GM21526 (cell line): ENCODE results near the gene SH3GL3.

Source experiments
- ATAC-seq: cut with Tn5 transposase; IDR thresholded peaks from one replicate; pipeline ENCODE4 v1.9.1; 2021; ENCODE audit warnings: moderate library complexity; ENCODE audit not compliant: unreplicated experiment, low FRiP score

SH3GL3 gene

DNA sequence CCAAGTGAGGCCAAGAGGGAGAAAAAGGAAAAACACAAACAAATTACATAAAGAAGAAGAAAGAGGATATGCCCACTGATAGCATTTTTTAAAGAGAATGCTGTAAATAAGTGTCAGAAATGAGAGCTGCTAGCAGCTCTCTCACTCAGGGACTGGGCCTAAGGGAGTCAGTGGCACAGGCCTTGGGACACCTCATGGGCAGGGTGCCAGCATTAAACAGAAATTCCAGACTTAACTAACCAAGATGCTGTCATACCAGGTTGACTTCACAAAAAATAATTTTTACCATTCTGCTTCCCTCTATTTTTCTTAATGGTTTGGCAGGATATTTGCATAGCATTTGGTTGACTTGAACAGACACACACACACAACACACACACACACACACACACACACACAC lies 114.5 kb downstream of the SH3GL3 start:
- no peak for ATAC-seq

GRCh38 chr15:83565138-83565537 lies 118.0 kb downstream of the SH3GL3 start:
- ATAC-seq = no peak

GRCh38 chr15:83565553-83566159 lies 118.5 kb downstream of the SH3GL3 start:
- no peak for ATAC-seq

DNA sequence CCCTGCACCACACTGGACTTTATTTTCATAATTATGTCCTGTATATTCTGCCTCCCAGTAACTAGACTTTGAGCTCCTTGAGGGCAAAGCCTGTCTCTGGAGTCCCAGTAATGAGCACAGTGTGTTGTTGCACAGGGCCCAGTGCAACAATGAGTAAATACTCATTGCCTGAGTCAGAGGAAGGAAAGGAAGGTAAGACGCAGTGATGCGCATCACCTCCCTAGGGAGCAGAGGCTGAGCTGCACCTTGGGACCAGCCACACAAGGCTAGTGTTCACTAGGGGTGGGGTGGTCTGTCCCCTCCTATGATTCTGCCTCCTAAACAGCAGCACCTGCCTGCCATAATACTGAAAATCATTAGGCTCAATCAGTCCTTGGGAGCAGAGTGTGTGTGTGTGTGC lies 120.2 kb downstream of the SH3GL3 start:
- no peak for ATAC-seq

DNA sequence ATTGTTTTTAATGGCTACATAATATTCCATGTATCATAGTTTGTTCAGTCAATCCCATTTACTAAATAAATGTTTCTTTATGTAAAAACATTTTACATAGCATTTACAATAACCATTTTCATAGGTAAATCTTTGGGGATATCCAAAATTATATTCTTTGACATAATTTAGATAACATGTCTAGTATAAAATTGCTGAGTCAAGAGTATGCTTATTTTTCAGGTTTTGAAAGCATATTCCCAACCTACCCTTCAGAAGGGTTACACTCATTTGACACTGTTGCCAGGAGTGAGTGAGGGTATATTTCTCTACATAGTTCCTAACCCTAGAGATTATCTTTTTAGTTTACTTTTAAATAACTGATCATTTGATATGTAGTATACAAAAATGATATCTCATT lies 122.2 kb downstream of the SH3GL3 start:
- ATAC-seq = no peak

DNA sequence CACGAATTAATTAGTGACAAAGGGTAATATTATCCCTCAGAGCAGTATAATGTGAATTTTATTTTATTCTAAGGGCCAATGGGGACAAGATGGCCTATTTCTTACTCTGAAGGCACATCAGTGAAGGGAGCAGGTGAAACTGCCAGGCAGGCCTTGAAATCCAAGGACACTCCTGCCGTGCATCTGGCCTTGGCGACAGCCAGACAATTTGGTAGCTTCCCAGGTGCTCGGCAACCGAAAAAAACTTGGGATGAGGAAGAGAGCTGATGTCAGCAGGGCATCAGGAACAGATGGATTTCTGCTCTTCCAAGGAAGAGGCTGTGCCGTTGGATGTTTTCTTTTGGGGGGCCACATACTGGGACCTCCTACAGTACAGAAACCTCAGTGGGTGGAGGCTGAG lies 123.6 kb downstream of the SH3GL3 start:
- no peak for ATAC-seq

DNA sequence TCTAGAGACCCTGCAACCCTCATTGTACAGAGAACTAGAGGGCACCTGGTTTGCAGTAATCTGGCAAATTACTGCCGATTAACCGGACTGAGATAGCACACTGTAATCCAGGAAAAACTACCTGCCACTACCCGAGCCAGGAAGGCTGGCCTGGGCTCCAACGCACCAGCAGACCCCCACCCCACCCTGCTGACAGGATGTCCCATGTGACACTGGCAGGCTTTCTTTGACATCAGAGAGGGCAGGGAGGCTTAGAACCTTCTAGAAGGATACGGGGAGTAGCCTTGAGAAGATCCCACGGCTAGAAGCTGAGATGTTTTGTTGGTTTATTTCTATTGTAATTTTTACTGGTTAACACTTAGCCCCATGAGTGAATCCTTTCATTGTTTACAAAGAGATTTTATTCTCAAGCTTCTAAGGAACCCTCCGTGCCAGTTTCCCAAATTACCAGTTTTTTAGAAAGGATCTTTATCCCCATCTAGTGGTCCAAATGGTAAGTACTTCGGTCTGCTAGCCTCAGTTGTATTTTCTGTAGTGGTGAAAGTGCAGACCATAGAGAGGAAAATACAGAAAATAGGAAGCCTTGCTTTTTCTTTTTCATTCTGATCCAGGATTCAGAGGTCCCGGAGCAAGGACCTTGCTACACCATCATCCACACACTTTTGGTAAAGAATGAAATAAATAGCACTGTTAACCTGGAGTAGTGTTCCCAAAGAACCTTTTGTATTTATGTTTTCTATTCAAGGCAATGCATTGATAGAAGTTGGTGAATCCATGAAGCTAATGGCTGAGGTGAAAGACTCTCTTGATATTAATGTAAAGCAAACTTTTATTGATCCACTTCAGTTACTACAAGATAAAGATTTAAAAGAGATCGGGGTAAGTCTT lies 124.9 kb downstream of the SH3GL3 start:
- no peak for ATAC-seq

- no peak for ATAC-seq
Observed at GRCh38 chr15:83574345-83574744, 127.2 kb downstream of the SH3GL3 start.

- no peak for ATAC-seq
Observed at GRCh38 chr15:83578691-83579090, 131.6 kb downstream of the SH3GL3 start.

DNA sequence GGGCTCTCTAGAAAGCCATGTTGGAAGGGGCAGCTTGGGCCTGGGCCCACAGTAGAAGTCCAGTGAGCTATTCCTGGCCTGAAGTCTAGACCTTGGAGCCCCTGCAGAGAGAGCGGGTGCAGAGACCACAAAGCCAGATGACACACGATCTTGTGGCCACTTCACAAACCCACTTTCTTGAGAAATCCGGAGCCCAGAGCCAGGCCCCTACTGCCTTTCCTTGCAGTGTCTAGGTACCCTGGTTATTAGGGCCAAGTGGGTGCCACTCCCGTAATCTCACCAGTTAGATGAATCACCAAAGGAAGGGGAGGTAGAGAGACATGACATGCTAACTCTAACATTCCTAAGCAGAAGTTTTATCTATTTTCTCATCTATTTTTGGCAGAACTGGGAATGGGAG lies 134.2 kb downstream of the SH3GL3 start:
- no peak for ATAC-seq

DNA sequence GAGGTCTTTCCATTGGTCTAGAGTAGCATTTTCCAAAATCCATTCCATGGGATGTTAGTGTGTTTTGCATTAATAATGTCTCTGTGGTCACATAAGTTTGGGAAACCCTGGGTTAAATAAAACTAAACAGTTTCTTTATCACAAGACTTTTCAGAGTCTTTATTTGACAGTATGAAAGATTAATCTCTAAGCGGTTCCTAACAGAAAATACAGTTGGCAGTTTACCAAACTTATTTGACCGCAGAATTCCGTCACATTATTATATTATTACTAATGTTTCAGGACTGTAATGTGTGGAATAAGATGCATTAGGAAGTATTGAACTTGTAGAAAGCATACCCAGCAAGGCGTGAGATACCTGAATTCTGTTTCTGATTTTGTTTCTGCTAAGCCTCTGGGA lies 135.2 kb downstream of the SH3GL3 start:
- no peak for ATAC-seq

DNA sequence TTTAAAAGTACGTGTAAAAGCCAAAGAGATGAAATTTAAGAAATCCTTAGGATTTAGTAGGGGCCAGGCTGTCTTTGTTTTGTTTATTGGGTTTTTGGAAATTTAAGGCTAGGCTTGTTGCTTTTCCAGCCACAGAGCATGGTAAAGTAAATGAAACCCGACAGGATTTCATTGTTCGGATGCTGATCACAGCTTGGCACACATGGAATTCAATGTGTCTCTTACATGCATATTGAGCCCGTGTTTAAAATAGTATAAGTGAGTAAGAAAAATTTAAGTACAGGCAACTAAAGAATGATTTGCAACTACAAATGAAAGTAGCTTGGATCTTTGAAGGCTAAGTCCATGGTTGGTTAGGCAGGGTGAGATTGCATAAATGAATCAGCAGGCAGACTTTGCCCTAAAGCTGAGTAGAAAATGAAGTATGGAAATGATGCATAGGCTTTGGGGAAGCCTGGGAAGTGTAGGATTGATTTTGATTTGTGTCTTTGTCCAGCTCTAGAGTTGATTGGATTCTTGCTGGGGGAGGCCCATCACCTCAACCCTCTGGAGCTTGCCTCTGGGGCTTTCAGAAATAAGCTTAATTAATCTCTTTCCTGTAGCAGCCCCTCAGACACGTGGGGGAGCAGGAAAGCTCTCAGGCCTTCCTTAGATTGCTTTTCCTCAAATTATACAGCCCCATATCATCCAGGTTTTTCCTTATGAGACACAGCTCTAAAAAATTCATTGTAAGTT lies 138.6 kb downstream of the SH3GL3 start:
- ATAC-seq = no peak

DNA sequence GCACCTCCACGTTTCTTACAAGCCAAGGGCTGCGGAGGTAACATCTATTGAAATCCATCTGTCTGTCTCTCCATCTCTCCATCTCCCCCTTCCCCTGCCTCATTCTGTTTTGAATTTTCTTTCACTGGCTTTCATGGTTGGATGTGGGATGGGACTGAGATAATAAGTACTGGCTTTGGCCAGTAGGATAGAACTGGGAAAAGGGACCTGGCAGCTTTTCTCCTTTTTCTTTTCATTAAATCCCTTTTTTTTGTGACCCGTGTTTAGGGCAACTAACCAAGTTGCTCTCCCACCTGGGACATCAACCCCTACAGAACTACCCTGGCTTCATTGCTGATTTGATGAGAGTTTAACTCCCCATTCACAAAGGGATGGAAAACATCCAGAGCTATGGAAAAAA lies 139.9 kb downstream of the SH3GL3 start:
- no peak for ATAC-seq

GRCh38 chr15:83588441-83588840 lies 141.3 kb downstream of the SH3GL3 start:
- no peak for ATAC-seq

GRCh38 chr15:83592370-83593040 lies 145.4 kb downstream of the SH3GL3 start:
- ATAC-seq = no peak

DNA sequence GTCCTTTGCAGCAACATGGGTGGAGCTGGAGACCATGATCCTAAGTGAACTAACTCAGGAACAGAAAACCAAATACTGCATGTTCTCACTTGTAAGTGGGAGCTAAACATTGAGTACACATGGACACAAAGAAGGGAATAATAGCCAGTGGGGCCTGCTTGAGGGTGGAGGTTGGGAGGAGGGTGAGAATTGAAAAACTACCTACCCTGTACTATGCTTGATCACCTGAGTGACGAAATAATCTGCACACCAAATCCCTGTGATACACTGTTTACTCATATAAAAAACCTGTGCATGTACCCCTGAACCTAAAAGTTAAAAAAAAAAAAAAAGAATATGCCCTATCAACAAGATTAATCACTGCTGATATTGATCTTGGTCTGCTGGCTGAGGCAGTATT lies 148.1 kb downstream of the SH3GL3 start:
- no peak for ATAC-seq

GRCh38 chr15:83598031-83598430 lies 150.9 kb downstream of the SH3GL3 start:
- no peak for ATAC-seq

DNA sequence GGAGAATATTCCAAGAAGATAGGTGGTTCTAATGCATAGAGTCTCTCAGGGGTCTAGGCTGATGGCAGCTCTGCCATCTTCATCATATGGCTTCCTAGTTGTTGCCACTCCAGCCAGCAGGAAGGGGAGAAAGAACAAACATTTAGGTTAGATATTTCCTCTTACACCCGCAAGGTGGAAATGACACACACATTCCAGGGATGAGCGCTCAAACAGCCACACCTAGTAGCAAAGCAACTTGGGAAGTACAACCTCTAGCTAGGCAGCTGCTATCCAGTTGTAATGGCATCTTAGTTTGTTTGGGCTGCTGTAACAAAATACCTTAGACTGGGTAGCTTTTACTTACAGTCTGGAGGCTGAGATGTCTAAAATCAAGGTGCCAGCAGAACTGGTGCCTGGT lies 154.9 kb downstream of the SH3GL3 start:
- no peak for ATAC-seq

DNA sequence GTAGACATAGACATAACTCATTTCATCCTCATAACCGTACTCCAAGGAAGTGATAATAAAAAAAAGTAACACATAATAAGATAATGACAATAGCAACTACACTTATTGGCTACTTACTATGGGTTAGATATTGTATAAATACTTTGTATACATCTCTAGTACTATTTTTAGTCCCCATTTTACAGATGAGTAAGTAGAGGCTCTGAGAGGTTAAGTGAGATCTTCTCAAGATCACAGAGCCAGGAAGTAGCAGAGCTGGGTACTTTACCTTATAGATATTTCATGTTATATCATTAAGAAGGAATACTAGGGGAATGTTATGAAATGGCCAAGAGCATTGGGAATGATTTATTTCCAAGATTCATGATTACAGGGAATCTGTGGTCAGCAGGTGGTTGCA lies 157.4 kb downstream of the SH3GL3 start:
- ATAC-seq = no peak

DNA sequence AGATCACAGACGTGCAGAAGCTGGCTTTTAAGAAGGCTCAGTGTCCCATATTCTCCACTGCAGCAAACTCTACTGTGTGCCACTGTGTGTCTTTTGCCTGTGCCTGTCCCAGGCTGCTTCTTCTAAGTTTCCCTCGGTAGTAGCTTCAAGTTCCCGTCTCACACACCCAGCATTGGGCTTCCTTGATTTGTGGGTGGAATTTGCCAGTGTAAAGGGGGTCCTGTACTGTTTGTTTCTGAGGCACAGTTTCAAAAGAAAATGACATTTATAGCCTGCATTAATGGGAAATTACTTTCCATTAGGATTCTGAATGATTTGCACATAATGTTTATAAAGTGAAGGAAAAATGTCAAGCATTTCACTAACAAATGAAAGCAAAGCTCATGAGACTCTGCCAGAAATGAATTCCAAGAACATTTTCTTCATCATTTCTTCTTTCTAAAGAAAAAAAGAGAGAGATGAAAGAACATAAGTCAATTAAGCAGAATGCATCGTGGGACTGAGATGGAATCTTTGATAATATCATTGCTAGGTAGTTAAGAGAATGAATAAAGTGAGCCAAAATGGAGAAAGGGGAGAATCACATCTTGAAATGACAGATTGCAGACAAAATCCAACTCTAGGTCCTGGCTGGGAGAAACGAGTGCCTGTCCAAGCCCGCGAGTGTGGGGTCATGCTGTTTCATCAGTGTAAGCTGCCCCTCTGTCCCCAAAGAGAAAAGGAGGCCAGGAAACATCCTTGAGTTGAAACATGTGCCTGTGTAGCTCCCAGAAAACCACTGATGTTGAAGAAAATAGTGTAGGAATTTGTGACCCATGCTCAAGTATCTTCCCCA lies 158.2 kb downstream of the SH3GL3 start:
- no peak for ATAC-seq
